CD4-positive, CD25-positive, alpha-beta regulatory T cell (primary cell): ENCODE data around the gene MIR17HG. TPM values are rescaled to one million over a fixed set of nuclear protein-coding genes. Genes with fewer than 3 reads are reported as not detected.

Experiments used
- ATAC-seq, 2 donors: fragments of 150-1000 bp; cut with Tn5 transposase; one replicate each; pipeline ENCODE4 v1.10.0; 2021; ENCODE audit warnings: low read depth in 2 of 2, moderate number of reproducible peaks in 2 of 2, moderate library complexity in 1 of 2
- DNase-seq, 3 donors: peaks; one replicate each; pipeline versions ENCODE4 v3.0.0 to v3.0.0-alpha.2; 2012 to 2022; ENCODE audit warnings: mixed read lengths in 1 of 3
- H3K27ac ChIP-seq: one replicate; pipeline ENCODE4 v1.7.0; 2013; ENCODE audit warnings: mild to moderate bottlenecking, low read length; ENCODE audit not compliant: insufficient read depth, poor library complexity, severe bottlenecking
- H3K27me3 ChIP-seq: one replicate; pipeline ENCODE4 v1.7.0; 2013; ENCODE audit warnings: low read length; ENCODE audit not compliant: control insufficient read depth, insufficient read depth
- H3K36me3 ChIP-seq: one replicate; pipeline ENCODE4 v1.7.0; 2013; ENCODE audit warnings: mild to moderate bottlenecking, low read length, moderate library complexity; ENCODE audit not compliant: control insufficient read depth, insufficient read depth
- H3K4me1 ChIP-seq: 2 replicates; pipeline ENCODE4 v1.7.0; 2013; ENCODE audit warnings: mild to moderate bottlenecking, low read length; ENCODE audit not compliant: insufficient read depth, control insufficient read depth, poor library complexity, severe bottlenecking
- H3K4me3 ChIP-seq: one replicate; pipeline ENCODE4 v1.7.0; 2013; ENCODE audit warnings: low read depth, mild to moderate bottlenecking, low read length, moderate library complexity
- H3K9me3 ChIP-seq, 2 experiments: 1 replicate in 1 of 2; 2 replicates in 1 of 2; pipeline ENCODE4 v1.7.0; 2013; ENCODE audit warnings: low read length in 2 of 2, mild to moderate bottlenecking in 1 of 2, moderate library complexity in 1 of 2; ENCODE audit not compliant: control insufficient read depth in 2 of 2
- H3K27ac Mint-ChIP-seq, 3 donors: one replicate each; pipeline ENCODE4 v1.8.0; 2020 to 2022; ENCODE audit warnings: mild to moderate bottlenecking in 3 of 3, mixed read lengths in 3 of 3, moderate library complexity in 2 of 3
- H3K27me3 Mint-ChIP-seq: one replicate; pipeline ENCODE4 v1.8.0; 2022; ENCODE audit warnings: mild to moderate bottlenecking, mixed read lengths
- H3K36me3 Mint-ChIP-seq: one replicate; pipeline ENCODE4 v1.8.0; 2020; ENCODE audit warnings: mixed read lengths
- H3K4me1 Mint-ChIP-seq, 4 donors: one replicate each; pipeline ENCODE4 v1.8.0; 2020 to 2022; ENCODE audit warnings: mixed read lengths in 4 of 4, mild to moderate bottlenecking in 1 of 4
- H3K4me3 Mint-ChIP-seq, 4 donors: one replicate each; pipeline ENCODE4 v1.8.0; 2020 to 2022; ENCODE audit warnings: mild to moderate bottlenecking in 4 of 4, mixed read lengths in 4 of 4, moderate library complexity in 3 of 4
- H3K9me3 Mint-ChIP-seq, 7 donors: one replicate each; pipeline ENCODE4 v1.8.0; 2020 to 2022; ENCODE audit warnings: mixed read lengths in 7 of 7, mild to moderate bottlenecking in 3 of 7, moderate library complexity in 2 of 7
- polyA plus RNA-seq, 4 donors: library from polyadenylated mRNA; unstranded; fragments of 300-500 nt; fragmentation: Illumina TruSeq; gene quantifications; one replicate each; pipeline ENCODE4 v1.2.3, GENCODE V29; 2021
- total RNA-seq: library from RNA; stranded (reverse); gene quantifications from one replicate; pipeline ENCODE4 v1.2.3, GENCODE V29; 2022

Gene MIR17HG
- total and polyA plus RNA-seq, 5 donors from 2014 or later: 0.32 to 7.2 (median 0.48) TPM

DNA sequence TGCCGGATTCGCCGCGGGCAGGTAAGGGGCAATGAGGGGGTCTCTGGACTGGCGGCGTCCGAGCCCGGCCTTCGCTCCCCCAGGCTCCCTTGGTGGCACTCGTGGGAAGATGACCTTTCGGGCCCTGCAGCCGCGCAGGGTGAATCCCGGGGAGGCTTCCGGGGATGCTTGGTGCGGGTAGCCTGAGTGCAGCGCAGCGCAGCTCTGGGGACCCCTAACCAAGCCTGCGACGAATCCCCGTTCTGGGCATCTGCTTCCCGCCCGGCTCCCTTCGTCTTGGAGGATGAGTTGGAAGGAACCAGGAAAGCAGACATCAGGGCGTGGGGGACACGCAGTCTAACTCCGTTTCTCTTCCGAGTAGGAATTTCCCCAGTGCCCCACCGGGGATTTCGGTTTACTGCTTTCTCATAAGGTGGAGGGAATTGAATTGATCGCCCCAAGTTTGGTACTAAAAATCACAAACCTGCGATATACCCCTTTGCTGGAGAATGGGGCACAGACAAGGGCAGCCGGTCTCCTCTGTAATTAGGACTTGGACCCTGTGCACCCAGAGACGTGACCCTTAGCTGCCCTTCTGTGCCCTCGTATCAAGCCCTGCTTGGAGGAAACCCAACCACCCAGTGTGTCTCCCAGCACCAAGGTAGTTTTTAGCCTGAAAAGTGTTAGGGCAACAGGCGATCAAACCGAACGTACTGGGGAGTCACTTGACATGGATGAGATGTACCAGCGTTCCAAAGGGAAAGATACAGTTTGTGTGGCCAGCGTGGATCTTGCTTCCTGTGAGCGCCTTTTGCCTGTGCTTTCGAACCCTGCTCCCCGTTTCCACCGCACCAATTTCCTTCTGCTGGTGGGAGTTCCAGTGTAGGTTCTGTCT is 51.9 kb downstream of the MIR17HG start:
- Mint-ChIP-seq H3K4me3 (peak overlapping the region; percentile 61 to 75 (median 72)), H3K9me3 (peaks cover 0 to 8% (median 0%) of the 10 kb centered on the region in 7 donors), H3K4me1 (peaks cover 5 to 18% (median 7%) of the 10 kb centered on the region in 4 donors), H3K27ac (no peak overlapping the region), H3K36me3 (no peaks in the 10 kb centered on the region), H3K27me3 (peaks cover 91% of the 10 kb centered on the region)
- H3K4me3 ChIP-seq: no peak overlapping the region
- ATAC-seq (no peak), DNase-seq (peak in 1 of 3 donors; percentile 4)
- no peaks in the 10 kb centered on the region for H3K36me3 ChIP-seq
- peaks cover 42% of the 10 kb centered on the region for H3K27me3 ChIP-seq
- no peaks in the 10 kb centered on the region for H3K9me3 ChIP-seq
- H3K4me1 ChIP-seq: peaks cover 18% of the 10 kb centered on the region
- no peak overlapping the region for H3K27ac ChIP-seq

DNA sequence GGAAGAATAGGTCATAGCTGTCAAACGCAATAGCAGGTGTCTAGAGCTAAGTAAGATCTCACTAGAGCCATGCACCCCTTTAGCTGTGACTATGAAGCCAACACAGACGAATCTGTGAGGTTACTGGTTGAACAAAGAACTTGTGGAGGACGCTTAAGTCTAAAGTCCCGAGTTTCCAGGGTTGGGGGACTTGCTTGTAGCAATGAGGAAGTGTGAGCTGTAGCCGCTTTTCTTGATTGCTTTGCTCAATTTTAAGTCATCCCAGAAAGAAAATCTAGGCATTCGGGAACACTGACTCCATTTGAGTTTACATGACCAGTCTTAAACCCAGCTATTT is 52.5 kb downstream of the MIR17HG start:
- peaks cover 37% of the 10 kb centered on the region for H3K27me3 ChIP-seq
- Mint-ChIP-seq H3K4me1 (peaks cover 5 to 18% (median 7%) of the 10 kb centered on the region in 4 donors), H3K9me3 (peaks cover 0 to 8% (median 0%) of the 10 kb centered on the region in 7 donors), H3K36me3 (no peaks in the 10 kb centered on the region), H3K27me3 (peaks cover 85% of the 10 kb centered on the region), H3K4me3 (peak overlapping the region; percentile 44 to 75 (median 72)), H3K27ac (no peak overlapping the region)
- H3K4me3 ChIP-seq: no peak overlapping the region
- DNase-seq (no peak), ATAC-seq (no peak)
- no peaks in the 10 kb centered on the region for H3K9me3 ChIP-seq
- no peaks in the 10 kb centered on the region for H3K36me3 ChIP-seq
- H3K4me1 ChIP-seq: peaks cover 18% of the 10 kb centered on the region
- H3K27ac ChIP-seq: no peak overlapping the region

DNA sequence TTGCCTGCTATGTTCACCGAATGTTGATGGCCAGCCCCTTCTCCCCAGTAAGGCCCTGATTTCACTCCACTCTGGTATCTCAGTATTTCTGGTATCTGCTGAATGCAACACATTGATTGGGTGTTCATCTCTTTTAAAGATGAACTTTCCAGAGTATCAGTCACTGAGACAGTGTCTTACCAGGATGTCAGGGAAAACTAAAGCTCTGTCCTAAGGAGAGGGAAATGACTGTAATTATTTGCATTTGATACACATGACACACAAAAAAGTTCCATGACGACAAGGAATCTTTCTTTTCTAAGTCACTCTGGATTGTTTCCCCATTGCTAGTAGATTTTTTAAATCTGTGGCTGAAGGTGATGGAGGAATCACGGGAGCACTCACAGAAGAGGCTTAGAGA is 53.2 kb downstream of the MIR17HG start:
- no peak for DNase-seq
- Mint-ChIP-seq H3K4me3 (no peak overlapping the region), H3K9me3 (peaks cover 0 to 8% (median 0%) of the 10 kb centered on the region in 7 donors), H3K36me3 (no peaks in the 10 kb centered on the region), H3K27ac (no peak overlapping the region), H3K4me1 (peaks cover 5 to 18% (median 7%) of the 10 kb centered on the region in 4 donors), H3K27me3 (peaks cover 78% of the 10 kb centered on the region)
- Histone ChIP-seq H3K4me3 (no peak overlapping the region), H3K9me3 (no peaks in the 10 kb centered on the region), H3K36me3 (no peaks in the 10 kb centered on the region), H3K27ac (no peak overlapping the region), H3K4me1 (peaks cover 18% of the 10 kb centered on the region), H3K27me3 (peaks cover 40% of the 10 kb centered on the region)
- ATAC-seq: no peak

- peaks cover 71% of the 10 kb centered on the region for H3K27me3 Mint-ChIP-seq
- ATAC-seq (no peak), DNase-seq (no peak)
- peak overlapping the region in 1 of 4 donors; percentile 54 for H3K4me3 Mint-ChIP-seq
- H3K9me3 Mint-ChIP-seq: peaks cover 0 to 8% (median 1%) of the 10 kb centered on the region in 7 donors
- H3K27ac ChIP-seq: no peak overlapping the region
- peaks cover 5 to 18% (median 7%) of the 10 kb centered on the region in 4 donors for H3K4me1 Mint-ChIP-seq
- H3K27me3 ChIP-seq: peaks cover 31% of the 10 kb centered on the region
- peaks cover 18% of the 10 kb centered on the region for H3K4me1 ChIP-seq
- no peaks in the 10 kb centered on the region for H3K36me3 ChIP-seq
- H3K4me3 ChIP-seq: no peak overlapping the region
- H3K36me3 Mint-ChIP-seq: no peaks in the 10 kb centered on the region
- no peaks in the 10 kb centered on the region for H3K9me3 ChIP-seq
- H3K27ac Mint-ChIP-seq: no peak overlapping the region
Measured at GRCh38 chr13:91401920-91402319, 54.4 kb downstream of the MIR17HG start.

Other genes starting within 250 kb of the MIR17HG start
- gene GPC5, start 50.9 kb downstream of the MIR17HG start, total RNA-seq: 0.81 TPM
- under 1 TPM in 2 of 4 donors, not detected in 2; 0.29 to 0.59 TPM for gene GPC5, start 50.9 kb downstream of the MIR17HG start, polyA plus RNA-seq